PC-3 (cell line): ENCODE data around the gene ALG6. TPM values are rescaled to one million over a fixed set of nuclear protein-coding genes. Genes with fewer than 3 reads are reported as not detected.

Experiments
- ATAC-seq: fragments of 200-7000 bp; cut with Tn5 transposase; 2 replicates; pipeline ENCODE4 v1.9.1; 2020; ENCODE audit warnings: mild to moderate bottlenecking, moderate library complexity
- BruUV-seq: library from RNA; stranded (reverse); fragments of 400-500 nt; replicated peaks from 2 replicates; lab custom pipeline; 2021; lab: Mats Ljungman, UMichigan
- CTCF ChIA-PET: fragments of 300-600 bp; sonication (Branson Sonifier 250); formaldehyde crosslinking; loops from one replicate; lab custom pipeline; 2022; ENCODE audit warnings: antibody characterized with exemption; lab: Charles Lee
- POLR2A ChIA-PET: fragments of 300-600 bp; sonication (Branson Sonifier 250); formaldehyde crosslinking; loops from one replicate; lab custom pipeline; 2022; ENCODE audit warnings: antibody characterized with exemption; ENCODE audit not compliant: unreplicated experiment; lab: Charles Lee
- DNase-seq: peaks from one replicate; pipeline ENCODE4 v3.0.0-alpha.2; 2015
- H2AFZ ChIP-seq: fragments of 300-600 bp; sonication (generic); 2 replicates; pipeline ENCODE4 v1.6.0; 2016; ENCODE audit warnings: antibody characterized with exemption, low read length
- H3F3A ChIP-seq: fragments of 300-600 bp; sonication (generic); one replicate; pipeline ENCODE4 v1.6.0; 2017; ENCODE audit warnings: antibody characterized with exemption, low read length, control low read depth, mild to moderate bottlenecking; ENCODE audit not compliant: unreplicated experiment
- H3K27ac ChIP-seq: fragments of 300-600 bp; sonication (generic); 2 replicates; pipeline ENCODE4 v1.5.1; 2016; ENCODE audit warnings: mild to moderate bottlenecking, low read length
- H3K27me3 ChIP-seq: fragments of 300-600 bp; sonication (generic); 2 replicates; pipeline ENCODE4 v1.6.1; 2016; ENCODE audit warnings: low read length, mixed read lengths
- H3K36me3 ChIP-seq: fragments of 300-600 bp; sonication (generic); 2 replicates; pipeline ENCODE4 v1.6.1; 2016; ENCODE audit warnings: low read depth, mixed run types, low read length, mixed read lengths
- H3K4me1 ChIP-seq: fragments of 300-600 bp; sonication (generic); 2 replicates; pipeline ENCODE4 v1.5.1; 2016; ENCODE audit warnings: low read length; ENCODE audit not compliant: insufficient read depth
- H3K4me2 ChIP-seq: fragments of 300-600 bp; sonication (generic); 2 replicates; pipeline ENCODE4 v1.6.0; 2016; ENCODE audit warnings: low read length
- H3K4me3 ChIP-seq: fragments of 300-600 bp; sonication (generic); 2 replicates; pipeline ENCODE4 v1.5.1; 2016; ENCODE audit warnings: mild to moderate bottlenecking, low read length, mixed read lengths
- H3K79me2 ChIP-seq: fragments of 300-600 bp; sonication (generic); 2 replicates; pipeline ENCODE4 v1.6.1; 2017; ENCODE audit warnings: low read length, mixed read lengths
- H3K9ac ChIP-seq: fragments of 300-600 bp; sonication (generic); 2 replicates; pipeline ENCODE4 v1.6.0; 2016; ENCODE audit warnings: mild to moderate bottlenecking, low read length
- H3K9me2 ChIP-seq: fragments of 300-600 bp; sonication (generic); replicated peaks from 2 replicates; pipeline ENCODE4 v1.6.1; 2016; ENCODE audit warnings: mixed run types, low read length, mixed read lengths
- H3K9me3 ChIP-seq: fragments of 300-600 bp; sonication (generic); 2 replicates; pipeline ENCODE4 v1.6.1; 2016; ENCODE audit warnings: low read length, mixed read lengths
- H4K20me1 ChIP-seq: fragments of 300-600 bp; sonication (generic); 2 replicates; pipeline ENCODE4 v1.6.1; 2016; ENCODE audit warnings: low read length, mixed read lengths
- EZH2 ChIP-seq: fragments of 300-600 bp; sonication (generic); IDR thresholded peaks from one replicate; pipeline ENCODE4 v1.6.1; 2017; ENCODE audit warnings: antibody characterized with exemption, mild to moderate bottlenecking, low read length; ENCODE audit not compliant: unreplicated experiment
- EZH2phosphoT487 ChIP-seq: fragments of 300-600 bp; sonication (generic); IDR thresholded peaks from 2 replicates; pipeline ENCODE4 v1.6.1; 2018; ENCODE audit warnings: mild to moderate bottlenecking, antibody characterized with exemption, low read length, borderline replicate concordance
- intact Hi-C: fragments of 100-400 bp; cut with micrococcal nuclease; formaldehyde crosslinking; loops from 2 replicates; pipeline ENCODE4 v1.9.0; 2023
- total RNA-seq: library from RNA; depleted of rRNA; stranded (reverse); fragments of >200 nt; gene quantifications from 2 replicates; pipeline ENCODE4 v1.2.3, GENCODE V29; 2014
- TF ChIP-seq, protein P1 (sequence below): fragments of 300-600 bp; sonication (generic); conservative IDR thresholded peaks from 2 replicates; pipeline ENCODE4 v1.5.1; 2017; ENCODE audit warnings: antibody characterized with exemption, low read depth, mild to moderate bottlenecking, low read length

ALG6 gene
- total RNA-seq, 1 experiment from 2014 or later, result 17.3 TPM

DNA sequence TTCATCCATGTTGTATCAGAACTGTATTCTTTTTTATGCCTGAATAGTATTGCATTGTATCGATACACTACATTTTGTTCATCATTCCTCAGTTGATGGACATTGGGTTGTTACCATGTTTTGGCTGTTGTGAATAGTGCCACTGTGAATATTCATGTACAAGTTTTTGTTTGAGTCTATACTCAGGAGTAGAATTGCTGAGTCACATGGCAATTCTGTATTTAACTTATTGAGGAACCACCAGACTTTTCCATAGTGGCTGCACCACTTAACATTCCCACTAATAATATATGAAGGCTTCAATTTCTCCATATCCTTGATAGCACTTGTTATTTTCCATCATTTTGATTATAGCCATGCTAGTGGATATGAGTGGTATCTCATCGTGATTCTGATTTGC, 56.2 kb downstream of the ALG6 start:
- H3K9ac ChIP-seq, result no peak overlapping the region
- H3K9me2 ChIP-seq, result no peaks in the 10 kb centered on the region
- intact Hi-C loops, result no loop called here
- ChIA-PET POLR2A (no interaction called here), CTCF (no interaction called here)
- no TSS peak for BruUV-seq
- H2AFZ ChIP-seq, result no peak overlapping the region
- no peak for ATAC-seq
- no peaks in the 10 kb centered on the region for H3K36me3 ChIP-seq
- TF ChIP-seq, protein P1, sequence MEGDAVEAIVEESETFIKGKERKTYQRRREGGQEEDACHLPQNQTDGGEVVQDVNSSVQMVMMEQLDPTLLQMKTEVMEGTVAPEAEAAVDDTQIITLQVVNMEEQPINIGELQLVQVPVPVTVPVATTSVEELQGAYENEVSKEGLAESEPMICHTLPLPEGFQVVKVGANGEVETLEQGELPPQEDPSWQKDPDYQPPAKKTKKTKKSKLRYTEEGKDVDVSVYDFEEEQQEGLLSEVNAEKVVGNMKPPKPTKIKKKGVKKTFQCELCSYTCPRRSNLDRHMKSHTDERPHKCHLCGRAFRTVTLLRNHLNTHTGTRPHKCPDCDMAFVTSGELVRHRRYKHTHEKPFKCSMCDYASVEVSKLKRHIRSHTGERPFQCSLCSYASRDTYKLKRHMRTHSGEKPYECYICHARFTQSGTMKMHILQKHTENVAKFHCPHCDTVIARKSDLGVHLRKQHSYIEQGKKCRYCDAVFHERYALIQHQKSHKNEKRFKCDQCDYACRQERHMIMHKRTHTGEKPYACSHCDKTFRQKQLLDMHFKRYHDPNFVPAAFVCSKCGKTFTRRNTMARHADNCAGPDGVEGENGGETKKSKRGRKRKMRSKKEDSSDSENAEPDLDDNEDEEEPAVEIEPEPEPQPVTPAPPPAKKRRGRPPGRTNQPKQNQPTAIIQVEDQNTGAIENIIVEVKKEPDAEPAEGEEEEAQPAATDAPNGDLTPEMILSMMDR, result no peak
- TF ChIP-seq EZH2 (no peak), EZH2phosphoT487 (no peak)
- no peak overlapping the region for H3K4me2 ChIP-seq
- no peaks in the 10 kb centered on the region for H3K79me2 ChIP-seq
- H3K4me3 ChIP-seq, result no peak overlapping the region
- H4K20me1 ChIP-seq, result no peaks in the 10 kb centered on the region
- H3K27me3 ChIP-seq, result no peaks in the 10 kb centered on the region
- H3K9me3 ChIP-seq, result no peaks in the 10 kb centered on the region
- no peak for DNase-seq
- no peak overlapping the region for H3K27ac ChIP-seq
- no peaks in the 10 kb centered on the region; the same call in 1 of the 2 replicates for H3K4me1 ChIP-seq
- no peaks in the 10 kb centered on the region for H3F3A ChIP-seq

DNA sequence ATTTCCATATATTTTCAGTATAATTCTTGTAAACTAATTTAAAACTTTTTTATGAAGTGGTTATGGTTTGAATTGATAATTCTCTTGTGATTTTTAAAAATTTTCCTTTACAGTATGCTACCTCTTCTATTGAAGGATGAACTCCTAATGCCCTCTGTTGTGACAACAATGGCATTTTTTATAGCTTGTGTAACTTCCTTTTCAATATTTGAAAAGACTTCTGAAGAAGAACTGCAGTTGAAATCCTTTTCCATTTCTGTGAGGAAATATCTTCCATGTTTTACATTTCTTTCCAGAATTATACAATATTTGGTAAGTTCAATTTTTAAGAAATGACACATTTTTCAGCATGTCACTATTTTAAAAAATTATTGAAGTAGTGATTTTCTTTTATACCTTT, 61.4 kb downstream of the ALG6 start:
- intact Hi-C loops, result no loop called here
- H3K9me3 ChIP-seq, result no peaks in the 10 kb centered on the region
- H3K4me3 ChIP-seq, result no peak overlapping the region
- BruUV-seq, result no TSS peak
- ChIA-PET POLR2A (interaction anchor here (0.5 kb wide), 1 partner anchor 26 kb away, joined by 10 read pairs; no protein-coding TSS in a partner anchor), CTCF (no interaction called here)
- H3K79me2 ChIP-seq, result no peaks in the 10 kb centered on the region
- H2AFZ ChIP-seq, result no peak overlapping the region
- no peak overlapping the region for H3K27ac ChIP-seq
- H3F3A ChIP-seq, result no peaks in the 10 kb centered on the region
- 0 out of 2 replicates have a peak, but pooled peaks cover 3% of the 10 kb centered on the region for H3K36me3 ChIP-seq
- H3K4me1 ChIP-seq, result peaks cover 6% of the 10 kb centered on the region; the same call in 1 of the 2 replicates
- DNase-seq (peak; percentile 38), ATAC-seq (peak; percentile 40; the same call in 1 of the 2 replicates)
- H4K20me1 ChIP-seq, result no peaks in the 10 kb centered on the region
- no peak overlapping the region for H3K9ac ChIP-seq
- H3K27me3 ChIP-seq, result no peaks in the 10 kb centered on the region
- TF ChIP-seq EZH2 (no peak), EZH2phosphoT487 (no peak)
- TF ChIP-seq, protein P1, result no peak
- H3K4me2 ChIP-seq, result no peak overlapping the region; the same call in 1 of the 2 replicates
- no peaks in the 10 kb centered on the region for H3K9me2 ChIP-seq

DNA sequence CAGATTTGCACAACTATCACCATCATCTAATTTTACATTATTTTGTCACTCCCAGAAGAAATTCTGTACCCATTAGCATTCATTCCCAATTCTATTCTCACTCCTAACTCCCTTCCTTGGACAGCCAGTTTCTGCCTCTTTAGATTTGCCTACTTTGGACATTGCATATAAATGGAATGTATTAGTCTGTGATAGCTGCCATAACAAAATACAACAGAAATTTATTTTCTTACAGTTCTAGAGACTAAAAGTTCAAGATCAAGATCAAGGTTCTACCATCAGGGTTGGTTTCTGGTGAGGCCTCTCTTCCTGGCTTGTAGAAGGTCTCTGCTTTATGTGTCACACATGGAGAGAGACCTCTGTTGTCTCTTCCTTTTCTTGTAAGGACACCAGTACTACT, 61.9 kb downstream of the ALG6 start:
- H3K36me3 ChIP-seq, result 0 out of 2 replicates have a peak, but pooled peaks cover 3% of the 10 kb centered on the region
- no peaks in the 10 kb centered on the region for H3K79me2 ChIP-seq
- ATAC-seq (no peak), DNase-seq (no peak)
- no peaks in the 10 kb centered on the region for H3K27me3 ChIP-seq
- no peaks in the 10 kb centered on the region for H3K9me3 ChIP-seq
- intact Hi-C loops, result no loop called here
- TF ChIP-seq EZH2 (no peak), EZH2phosphoT487 (no peak)
- TF ChIP-seq, protein P1, result no peak
- ChIA-PET POLR2A (interaction anchor here (0.5 kb wide), 1 partner anchor 27 kb away, joined by 10 read pairs; no protein-coding TSS in a partner anchor), CTCF (no interaction called here)
- no peak overlapping the region for H3K4me2 ChIP-seq
- no peak overlapping the region for H3K9ac ChIP-seq
- no peak overlapping the region for H2AFZ ChIP-seq
- H4K20me1 ChIP-seq, result no peaks in the 10 kb centered on the region
- H3K4me1 ChIP-seq, result peaks cover 6% of the 10 kb centered on the region; the same call in 1 of the 2 replicates
- H3K9me2 ChIP-seq, result no peaks in the 10 kb centered on the region
- BruUV-seq, result no TSS peak
- no peaks in the 10 kb centered on the region for H3F3A ChIP-seq
- no peak overlapping the region for H3K27ac ChIP-seq
- H3K4me3 ChIP-seq, result no peak overlapping the region
